Nucleus accumbens (tissue), 56 donors: Measurements from ENCODE around the gene ZBTB39.
"Not testable (repeated sequence)": the region's sequence is repeated elsewhere in the genome, so short reads cannot be mapped to it uniquely, and the experiment has no call there.

ENCODE experiments used
- DNase-seq, 56 donors: peaks; one replicate each; lab custom pipeline; 2025; lab: John Stamatoyannopoulos, UW

The ZBTB39 gene

GRCh38 chr12:57033431-57033830 lies 27.1 kb upstream of the ZBTB39 start:
- no peak for DNase-seq

GRCh38 chr12:57031789-57032188 lies 25.4 kb upstream of the ZBTB39 start:
- no peak for DNase-seq

- DNase-seq: no peak
These were observed 24.9 kb upstream of the ZBTB39 start for GRCh38 chr12:57031138-57031725.

GRCh38 chr12:57029457-57029856 lies 23.1 kb upstream of the ZBTB39 start:
- no peak for DNase-seq

GRCh38 chr12:57027805-57028153 lies 21.4 kb upstream of the ZBTB39 start:
- peak in 1 of 56 donors; percentile 3 for DNase-seq

- DNase-seq: peak in 1 of 56 donors; percentile 14
These were observed 20.9 kb upstream of the ZBTB39 start for GRCh38 chr12:57027011-57027804.

- DNase-seq: no peak
These were observed 18.9 kb upstream of the ZBTB39 start for GRCh38 chr12:57025196-57025595.

- not testable (repeated sequence) for DNase-seq
These were observed 16.0 kb upstream of the ZBTB39 start for GRCh38 chr12:57022324-57022723.

- no peak for DNase-seq
These were observed 13.8 kb upstream of the ZBTB39 start for GRCh38 chr12:57019983-57020719.

- DNase-seq: no peak
These were observed 12.6 kb upstream of the ZBTB39 start for GRCh38 chr12:57018906-57019305.

GRCh38 chr12:57018353-57018752 lies 12.0 kb upstream of the ZBTB39 start:
- not testable (repeated sequence) for DNase-seq

- no peak for DNase-seq
These were observed 10.0 kb upstream of the ZBTB39 start, which contains the start of gene TAC3 for GRCh38 chr12:57016348-57016747. TAC3 (minus strand) TSS chr12:57016529; CDS start chr12:57015797, 732 bp downstream.

GRCh38 chr12:57012600-57013465 lies 6.5 kb upstream of the ZBTB39 start:
- DNase-seq: no peak

GRCh38 chr12:57011438-57012424 lies 5.4 kb upstream of the ZBTB39 start:
- DNase-seq: no peak

GRCh38 chr12:57010627-57011247 lies 4.4 kb upstream of the ZBTB39 start:
- no peak for DNase-seq

GRCh38 chr12:57009949-57010626 lies 3.7 kb upstream of the ZBTB39 start:
- DNase-seq: no peak

- peak in 1 of 56 donors; percentile 16 for DNase-seq
These were observed 1.8 kb upstream of the ZBTB39 start for GRCh38 chr12:57008178-57008577.

GRCh38 chr12:57006809-57007475 lies 596 bp upstream of the ZBTB39 start:
- DNase-seq: no peak
